ENCODE measurements around the gene ELAPOR1. TPM values are rescaled to one million over a fixed set of nuclear protein-coding genes. Genes with fewer than 3 reads are reported as not detected.
A peak's percentile ranks its signal among the peaks of the same experiment; 100 is the strongest.

The ELAPOR1 gene
- 0.23 and 0.33 TPM in 2 replicates for total RNA-seq (2014; rRNA removed; shearing (Covaris generic))

GRCh38 chr1:109113590-109114341, at the start of gene ELAPOR1:
ELAPOR1 (plus strand) TSS chr1:109114115; CDS start chr1:109114184, 69 bp downstream.
- peak; percentile 39 for DNase-seq (ENCODE audit: low read depth)

GRCh38 chr1:109065137-109065536, 48.8 kb upstream of the ELAPOR1 start:
- DNase-seq (ENCODE audit: low read depth) = no peak

GRCh38 chr1:109067883-109068282, 46.0 kb upstream of the ELAPOR1 start:
- no peak for DNase-seq (ENCODE audit: low read depth)

- DNase-seq (ENCODE audit: low read depth) = no peak
These were observed 44.6 kb upstream of the ELAPOR1 start for GRCh38 chr1:109069294-109069693.

- peak; percentile 99 for DNase-seq (ENCODE audit: low read depth)
These were observed 38.1 kb upstream of the ELAPOR1 start, which contains the start of gene TAF13 for GRCh38 chr1:109075531-109076490. TAF13 (minus strand) TSS chr1:109076003; CDS start chr1:109075947, 56 bp downstream.

- DNase-seq (ENCODE audit: low read depth) = no peak
These were observed 35.6 kb upstream of the ELAPOR1 start for GRCh38 chr1:109078317-109078716.

GRCh38 chr1:109079240-109079622, 34.7 kb upstream of the ELAPOR1 start:
- no peak for DNase-seq (ENCODE audit: low read depth)

- no peak for DNase-seq (ENCODE audit: low read depth)
These were observed 33.4 kb upstream of the ELAPOR1 start for GRCh38 chr1:109080441-109081082.

GRCh38 chr1:109083501-109083900, 30.4 kb upstream of the ELAPOR1 start:
- no peak for DNase-seq (ENCODE audit: low read depth)

- no peak for DNase-seq (ENCODE audit: low read depth)
These were observed 30.0 kb upstream of the ELAPOR1 start for GRCh38 chr1:109083923-109084322.

GRCh38 chr1:109084563-109085517, 29.1 kb upstream of the ELAPOR1 start:
- peak; percentile 86 for DNase-seq (ENCODE audit: low read depth)

GRCh38 chr1:109089242-109090015, 24.5 kb upstream of the ELAPOR1 start:
- peak; percentile 53 for DNase-seq (ENCODE audit: low read depth)

GRCh38 chr1:109090196-109091077, 23.5 kb upstream of the ELAPOR1 start, which contains the start of gene TMEM167B:
TMEM167B (plus strand) TSS chr1:109090764; CDS start chr1:109090873, 109 bp downstream.
- DNase-seq (ENCODE audit: low read depth) = peak; percentile 96

GRCh38 chr1:109091078-109091838, 22.7 kb upstream of the ELAPOR1 start:
- DNase-seq (ENCODE audit: low read depth) = no peak

GRCh38 chr1:109091839-109092193, 22.1 kb upstream of the ELAPOR1 start:
- no peak for DNase-seq (ENCODE audit: low read depth)

GRCh38 chr1:109094377-109094803, 19.5 kb upstream of the ELAPOR1 start:
- peak; percentile 43 for DNase-seq (ENCODE audit: low read depth)

GRCh38 chr1:109094871-109095270, 19.0 kb upstream of the ELAPOR1 start:
- DNase-seq (ENCODE audit: low read depth) = no peak

GRCh38 chr1:109095631-109096030, 18.3 kb upstream of the ELAPOR1 start:
- no peak for DNase-seq (ENCODE audit: low read depth)
